ENCODE data around the gene AP3B1. TPM values are rescaled to one million over a fixed set of nuclear protein-coding genes. Genes with fewer than 3 reads are reported as not detected.

Gene AP3B1
- total and polyA plus RNA-seq, 2 of the 8 experiments (the other 6 are each of a cell fraction or from before 2014, with no cell fraction given) = 45.8 to 48.3 TPM

DNA sequence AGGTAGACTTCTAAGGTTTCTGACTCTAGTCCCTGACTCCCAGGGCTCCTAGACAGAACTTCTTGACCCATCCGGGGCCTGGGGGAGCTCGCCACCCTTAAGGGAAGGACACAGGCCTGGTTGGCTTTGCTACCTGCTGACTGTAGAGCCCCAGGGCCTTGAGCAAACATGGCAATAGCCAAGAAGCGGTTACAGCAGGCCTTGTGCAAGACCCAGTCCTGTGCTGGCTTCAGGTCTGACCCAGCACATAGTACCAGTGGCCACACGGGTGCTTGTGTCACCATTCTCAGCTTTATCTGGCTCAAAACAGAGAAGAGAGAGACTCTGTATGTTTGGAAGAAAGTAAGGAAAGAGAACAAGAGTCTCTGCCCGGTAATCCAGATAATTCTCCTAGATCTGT is 41.8 kb downstream of the AP3B1 start:
- H4K8ac ChIP-seq (ENCODE audit: extremely low read depth, insufficient read depth, low read length) = no peak overlapping the region
- peaks cover 0 to 13% of the 10 kb centered on the region in 2 experiments; a peak in 2 of 4 replicates for H3K79me2 ChIP-seq (ENCODE audit: control insufficient read depth in 1 of 2, insufficient read depth in 2 of 2, low read length in 2 of 2)
- CTCF ChIA-PET (ENCODE audit: partially characterized antibody) = interaction anchor here (1.4 to 1.5 kb wide), 2 partner anchors 31 to 59 kb away, joined by 4 to 7 read pairs; no protein-coding TSS in a partner anchor
- H2BK120ac ChIP-seq (replicated peaks; ENCODE audit: low read depth, low read length) = no peak overlapping the region
- H2AK5ac ChIP-seq (ENCODE audit: low read depth, low read length) = no peak overlapping the region
- no peak overlapping the region for H3K23ac ChIP-seq (ENCODE audit: insufficient read length)
- FAIRE-seq = no peak
- WGBS, 2 experiments (ENCODE audit: extremely low coverage in 1 of 2, insufficient coverage in 1 of 2, insufficient read length in 1 of 2, insufficient replicate concordance in 2 of 2, low coverage in 1 of 2, low lambda C conversion rate in 2 of 2, missing lambda C conversion rate in 1 of 2) = 97% methylated on average over 5 of the region's 5 CpGs; no CpG with 5 or more reads in 1 of the 2 experiments
- no peaks in the 10 kb centered on the region for H3K9me3 ChIP-seq (ENCODE audit: insufficient read depth in 2 of 2, low read depth in 1 of 2, low read length in 1 of 2)
- H3K27ac ChIP-seq (ENCODE audit: low read depth, low read length) = no peak overlapping the region
- POLR2A ChIA-PET (ENCODE audit: partially characterized antibody) = interaction anchor here (1.3 kb wide), 1 partner anchor 31 kb away, joined by 3 read pairs; no protein-coding TSS in a partner anchor
- H3K4me1 ChIP-seq (replicated peaks in 1 of 4; ENCODE audit: control insufficient read depth in 3 of 4, insufficient read depth in 4 of 4, low read length in 3 of 4) = peaks cover 0 to 2% (median 0%) of the 10 kb centered on the region in 4 experiments; a peak in 1 of 7 replicates
- H3K9ac ChIP-seq (replicated peaks in 1 of 4; ENCODE audit: extremely low read depth in 1 of 4, low read depth in 3 of 4, low read length in 3 of 4) = no peak overlapping the region
- H3K56ac ChIP-seq (replicated peaks; ENCODE audit: insufficient read length, low read depth, low read length) = no peak overlapping the region
- no peak overlapping the region for H2BK5ac ChIP-seq (ENCODE audit: low read depth, low read length)
- no peak overlapping the region for H3K18ac ChIP-seq (ENCODE audit: extremely low read depth, low read length)
- H3K27me3 ChIP-seq (replicated peaks in 1 of 4; ENCODE audit: control insufficient read depth in 3 of 4, extremely low read depth in 1 of 4, insufficient read depth in 3 of 4, low read length in 3 of 4) = no peaks in the 10 kb centered on the region
- no peak overlapping the region for H3K4ac ChIP-seq (replicated peaks; ENCODE audit: insufficient read length, low read depth, low read length)
- no peak overlapping the region for H4K91ac ChIP-seq (replicated peaks; ENCODE audit: insufficient read length, low read length)
- DNase-seq (ENCODE audit: low read depth in 1 of 2, low spot score in 2 of 2) = no peak
- H2AFZ ChIP-seq (ENCODE audit: low read length) = no peak overlapping the region
- no peak overlapping the region for H3K4me2 ChIP-seq (ENCODE audit: insufficient read depth in 1 of 2, low read depth in 2 of 2, low read length in 2 of 2)
- H3K23me2 ChIP-seq (ENCODE audit: low read depth, low read length) = no peaks in the 10 kb centered on the region
- no peak overlapping the region for H2BK12ac ChIP-seq (ENCODE audit: low read depth, low read length)
- no peak overlapping the region for H4K5ac ChIP-seq (ENCODE audit: insufficient read length, low read depth, low read length)
- H2BK20ac ChIP-seq (ENCODE audit: low read length) = no peak overlapping the region
- no peaks in the 10 kb centered on the region for H3K79me1 ChIP-seq (ENCODE audit: low read depth, low read length)
- no peaks in the 10 kb centered on the region; a peak in 1 of 8 replicates for H3K36me3 ChIP-seq (ENCODE audit: control insufficient read depth in 2 of 4, insufficient read depth in 4 of 4, low read length in 3 of 4)
- no peaks in the 10 kb centered on the region for H4K20me1 ChIP-seq (replicated peaks in 1 of 2; ENCODE audit: control insufficient read depth in 1 of 2, insufficient read depth in 2 of 2, low read length in 2 of 2)
- no peak overlapping the region for H3K4me3 ChIP-seq (ENCODE audit: extremely low read depth in 1 of 4, insufficient read depth in 2 of 4, low read depth in 3 of 4, low read length in 4 of 4)
- H2BK15ac ChIP-seq (ENCODE audit: low read length) = no peak overlapping the region
- no peak overlapping the region for H3K14ac ChIP-seq (ENCODE audit: insufficient read length)
- no peak for TF ChIP-seq CTBP2 (IDR thresholded peaks at IDR 0.05; ENCODE audit: borderline replicate concordance, insufficient read depth, insufficient read length, low read length)
- no peak for TF ChIP-seq CBX5 (IDR thresholded peaks at IDR 0.05; ENCODE audit: low read depth, low read length)
- TF ChIP-seq, protein P1, sequence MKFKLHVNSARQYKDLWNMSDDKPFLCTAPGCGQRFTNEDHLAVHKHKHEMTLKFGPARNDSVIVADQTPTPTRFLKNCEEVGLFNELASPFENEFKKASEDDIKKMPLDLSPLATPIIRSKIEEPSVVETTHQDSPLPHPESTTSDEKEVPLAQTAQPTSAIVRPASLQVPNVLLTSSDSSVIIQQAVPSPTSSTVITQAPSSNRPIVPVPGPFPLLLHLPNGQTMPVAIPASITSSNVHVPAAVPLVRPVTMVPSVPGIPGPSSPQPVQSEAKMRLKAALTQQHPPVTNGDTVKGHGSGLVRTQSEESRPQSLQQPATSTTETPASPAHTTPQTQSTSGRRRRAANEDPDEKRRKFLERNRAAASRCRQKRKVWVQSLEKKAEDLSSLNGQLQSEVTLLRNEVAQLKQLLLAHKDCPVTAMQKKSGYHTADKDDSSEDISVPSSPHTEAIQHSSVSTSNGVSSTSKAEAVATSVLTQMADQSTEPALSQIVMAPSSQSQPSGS (IDR thresholded peaks at IDR 0.05; ENCODE audit: low read length) = no peak
- TF ChIP-seq SIX5 (IDR thresholded peaks at IDR 0.05; ENCODE audit: low read depth, low read length) = no peak

Data from H1 (cell line).